Measurements from ENCODE around the gene TMEM266.

GRCh38 chr15:76109046-76109445 lies 49.3 kb downstream of the TMEM266 start:
- no peak for TF ChIP-seq NFRKB (IDR thresholded peaks at IDR 0.05)
- no peak for TF ChIP-seq CTBP1 (IDR thresholded peaks at IDR 0.05; ENCODE audit: borderline replicate concordance)
- no peak for TF ChIP-seq SP1 (IDR thresholded peaks at IDR 0.05)
- no peak for TF ChIP-seq ARNT (IDR thresholded peaks at IDR 0.05)
- no peak for TF ChIP-seq FOXA1 (IDR thresholded peaks at IDR 0.05)
- no peak for TF ChIP-seq PKNOX1 (IDR thresholded peaks at IDR 0.05)
